Measurements from ENCODE around the gene RRAGA. TPM values are rescaled to one million over a fixed set of nuclear protein-coding genes. Genes with fewer than 3 reads are reported as not detected.
"Not testable (repeated sequence)": the region's sequence is repeated elsewhere in the genome, so short reads cannot be mapped to it uniquely, and the experiment has no call there.

RRAGA gene
- total RNA-seq (ENCODE audit: insufficient read depth, low replicate concordance), result 28.4 TPM

GRCh38 chr9:19048966-19049916 lies at the start of gene RRAGA:
Gene RRAGA, plus strand, starts transcription at chr9:19049427. Its CDS starts 233 bp downstream, at chr9:19049660.
- peak; percentile 98 for DNase-seq (ENCODE audit: low spot score)

GRCh38 chr9:19000133-19000532 lies 49.1 kb upstream of the RRAGA start:
- DNase-seq (ENCODE audit: low spot score), result no peak

GRCh38 chr9:19009391-19009965 lies 39.7 kb upstream of the RRAGA start:
- no peak for DNase-seq (ENCODE audit: low spot score)

GRCh38 chr9:19018201-19018600 lies 31.0 kb upstream of the RRAGA start:
- DNase-seq (ENCODE audit: low spot score), result no peak

GRCh38 chr9:19020886-19021455 lies 28.3 kb upstream of the RRAGA start:
- DNase-seq (ENCODE audit: low spot score), result no peak

- not testable (repeated sequence) for DNase-seq (ENCODE audit: low spot score)
Observed at GRCh38 chr9:19021649-19022048, 27.6 kb upstream of the RRAGA start.

GRCh38 chr9:19022206-19022605 lies 27.0 kb upstream of the RRAGA start:
- no peak for DNase-seq (ENCODE audit: low spot score)

GRCh38 chr9:19023078-19023477 lies 26.1 kb upstream of the RRAGA start:
- no peak for DNase-seq (ENCODE audit: low spot score)

- DNase-seq (ENCODE audit: low spot score), result no peak
Observed at GRCh38 chr9:19026375-19026774, 22.9 kb upstream of the RRAGA start.

- no peak for DNase-seq (ENCODE audit: low spot score)
Observed at GRCh38 chr9:19027825-19028224, 21.4 kb upstream of the RRAGA start.

- DNase-seq (ENCODE audit: low spot score), result peak; percentile 80
Observed at GRCh38 chr9:19028835-19029451, 20.3 kb upstream of the RRAGA start.

GRCh38 chr9:19030899-19031298 lies 18.3 kb upstream of the RRAGA start:
- DNase-seq (ENCODE audit: low spot score), result no peak

- no peak for DNase-seq (ENCODE audit: low spot score)
Observed at GRCh38 chr9:19032406-19032805, 16.8 kb upstream of the RRAGA start.

GRCh38 chr9:19033015-19033414 lies 16.2 kb upstream of the RRAGA start, which contains the start of gene SAXO1:
Gene SAXO1, minus strand, starts transcription at chr9:19033209. Its CDS starts 301 bp downstream, at chr9:19032908.
- no peak for DNase-seq (ENCODE audit: low spot score)

- DNase-seq (ENCODE audit: low spot score), result no peak
Observed at GRCh38 chr9:19036611-19037010, 12.6 kb upstream of the RRAGA start.

- DNase-seq (ENCODE audit: low spot score), result peak; percentile 49
Observed at GRCh38 chr9:19049917-19050636, 850 bp downstream of the RRAGA start.

- no peak for DNase-seq (ENCODE audit: low spot score)
Observed at GRCh38 chr9:19050637-19051591, 1.7 kb downstream of the RRAGA start.

- DNase-seq (ENCODE audit: low spot score), result no peak
Observed at GRCh38 chr9:19057033-19057432, 7.8 kb downstream of the RRAGA start.

- no peak for DNase-seq (ENCODE audit: low spot score)
Observed at GRCh38 chr9:19074229-19074628, 25.0 kb downstream of the RRAGA start.

- no peak for DNase-seq (ENCODE audit: low spot score)
Observed at GRCh38 chr9:19074836-19075235, 25.6 kb downstream of the RRAGA start.
